Rectal smooth muscle tissue (tissue), 1 donor: Measurements from ENCODE around the gene ICAM4.

Source experiments
- H3K27ac ChIP-seq: one replicate; pipeline ENCODE4 v1.7.0; 2013; ENCODE audit warnings: low read depth, low read length, inconsistent platforms
- H3K27me3 ChIP-seq: one replicate; pipeline ENCODE4 v1.7.0; 2013; ENCODE audit warnings: low read length; ENCODE audit not compliant: control insufficient read depth, insufficient read depth
- H3K36me3 ChIP-seq: one replicate; pipeline ENCODE4 v1.7.0; 2013; ENCODE audit warnings: low read length; ENCODE audit not compliant: control insufficient read depth, insufficient read depth
- H3K4me1 ChIP-seq: one replicate; pipeline ENCODE4 v1.7.0; 2013; ENCODE audit warnings: low read length; ENCODE audit not compliant: control insufficient read depth, insufficient read depth
- H3K4me3 ChIP-seq: one replicate; pipeline ENCODE4 v1.7.0; 2013; ENCODE audit warnings: low read length
- H3K9ac ChIP-seq: one replicate; pipeline ENCODE4 v1.7.0; 2013; ENCODE audit warnings: low read length

The ICAM4 gene

DNA sequence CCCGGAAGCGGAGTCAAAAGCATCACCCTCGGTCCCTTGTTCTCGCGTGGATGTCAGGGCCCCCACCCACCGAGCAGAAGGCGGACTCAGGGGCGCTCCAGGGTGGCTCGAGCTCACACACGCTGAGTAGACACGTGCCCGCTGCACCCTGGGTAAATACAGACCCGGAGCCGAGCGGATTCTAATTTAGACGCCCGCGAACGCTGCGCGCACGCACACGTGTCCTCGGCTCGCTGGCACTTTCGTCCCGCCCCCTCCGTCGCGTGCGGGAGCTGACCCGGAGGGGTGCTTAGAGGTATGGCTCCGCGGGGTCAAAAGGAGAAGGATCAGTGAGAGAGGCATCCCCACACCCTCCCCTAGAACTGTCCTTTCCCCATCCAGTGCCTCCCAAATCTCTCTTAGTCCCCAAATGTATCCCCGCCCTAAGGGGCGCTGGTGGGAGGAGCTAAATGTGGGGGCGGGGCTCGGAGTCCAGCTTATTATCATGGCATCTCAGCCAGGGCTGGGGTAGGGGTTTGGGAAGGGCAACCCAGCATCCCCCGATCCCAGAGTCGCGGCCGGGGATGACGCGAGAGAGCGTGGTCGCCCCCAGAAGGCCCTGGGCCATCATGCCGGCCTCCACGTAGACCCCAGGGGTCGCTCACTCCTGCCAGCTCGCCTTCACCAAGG is 2.5 kb downstream of the ICAM4 start:
- no peak overlapping the region for H3K27ac ChIP-seq
- peaks cover 57% of the 10 kb centered on the region for H3K27me3 ChIP-seq
- peaks cover 3% of the 10 kb centered on the region for H3K36me3 ChIP-seq
- H3K4me3 ChIP-seq, result peak overlapping the region; percentile 62
- H3K4me1 ChIP-seq, result peaks cover 13% of the 10 kb centered on the region
- H3K9ac ChIP-seq, result no peak overlapping the region

- H3K9ac ChIP-seq, result no peak within 1 kb of the TSS
- H3K36me3 ChIP-seq, result peaks cover 3% of the 10 kb centered on the region
- no peak within 1 kb of the TSS for H3K27ac ChIP-seq
- peaks cover 13% of the 10 kb centered on the region for H3K4me1 ChIP-seq
- peak within 1 kb of the TSS; percentile 62 for H3K4me3 ChIP-seq
- peaks cover 62% of the 10 kb centered on the region for H3K27me3 ChIP-seq
These were observed 3.1 kb downstream of the ICAM4 start, which contains the start of gene ICAM5 for GRCh38 chr19:10289836-10290356. TSS of gene ICAM5 (plus strand) at chr19:10289952. CDS start at chr19:10290044, 92 bp downstream.

DNA sequence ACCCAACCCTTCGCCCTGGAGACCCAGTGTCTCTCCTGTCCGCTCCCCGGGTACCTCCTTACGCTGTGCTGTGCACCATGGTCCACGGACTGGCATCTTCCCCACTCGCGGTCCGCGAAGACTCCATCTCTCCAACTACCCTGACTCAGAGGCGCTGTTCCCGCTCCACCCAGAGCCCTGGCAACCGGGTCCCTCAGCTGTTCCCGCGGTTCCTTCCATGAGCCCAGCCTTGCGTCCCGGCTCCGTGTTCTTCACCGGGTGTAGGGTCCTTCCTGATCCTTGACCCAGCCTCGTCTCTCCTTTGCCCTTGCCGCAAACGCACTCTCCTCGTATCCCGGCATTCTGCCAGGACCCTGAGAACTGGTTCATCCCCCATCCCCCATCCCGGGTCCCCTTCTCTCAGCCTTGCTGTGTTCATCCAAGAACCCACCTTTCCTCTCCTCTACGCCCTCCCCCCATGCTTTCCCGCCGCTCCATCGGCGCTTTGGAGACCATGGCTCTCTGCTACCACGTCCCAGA is 3.7 kb downstream of the ICAM4 start:
- Histone ChIP-seq H3K4me3 (peak overlapping the region; percentile 56), H3K9ac (no peak overlapping the region), H3K27ac (no peak overlapping the region), H3K36me3 (no peaks in the 10 kb centered on the region), H3K27me3 (peaks cover 65% of the 10 kb centered on the region), H3K4me1 (peaks cover 13% of the 10 kb centered on the region)

GRCh38 chr19:10290876-10291553 is 4.3 kb downstream of the ICAM4 start:
- Histone ChIP-seq H3K27ac (no peak overlapping the region), H3K27me3 (peaks cover 68% of the 10 kb centered on the region), H3K9ac (no peak overlapping the region), H3K4me1 (peaks cover 13% of the 10 kb centered on the region), H3K36me3 (no peaks in the 10 kb centered on the region), H3K4me3 (peak overlapping the region; percentile 56)

DNA sequence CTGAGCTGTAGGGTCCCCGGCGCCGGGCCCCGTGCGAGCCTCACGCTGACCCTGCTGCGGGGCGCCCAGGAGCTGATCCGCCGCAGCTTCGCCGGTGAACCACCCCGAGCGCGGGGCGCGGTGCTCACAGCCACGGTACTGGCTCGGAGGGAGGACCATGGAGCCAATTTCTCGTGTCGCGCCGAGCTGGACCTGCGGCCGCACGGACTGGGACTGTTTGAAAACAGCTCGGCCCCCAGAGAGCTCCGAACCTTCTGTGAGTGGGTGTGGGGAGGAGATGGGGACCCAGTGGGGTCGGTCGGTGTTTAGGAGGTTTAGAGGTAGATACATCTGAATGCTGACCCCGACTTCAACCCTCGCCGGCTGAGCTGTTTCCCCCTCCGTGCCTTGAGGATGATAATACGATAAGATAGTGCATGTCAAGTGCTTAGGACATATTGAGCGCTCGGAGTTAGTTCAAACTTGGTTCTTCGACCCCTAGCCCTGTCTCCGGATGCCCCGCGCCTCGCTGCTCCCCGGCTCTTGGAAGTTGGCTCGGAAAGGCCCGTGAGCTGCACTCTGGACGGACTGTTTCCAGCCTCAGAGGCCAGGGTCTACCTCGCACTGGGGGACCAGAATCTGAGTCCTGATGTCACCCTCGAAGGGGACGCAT is 4.9 kb downstream of the ICAM4 start:
- Histone ChIP-seq H3K27ac (no peak overlapping the region), H3K36me3 (no peaks in the 10 kb centered on the region), H3K4me1 (peaks cover 13% of the 10 kb centered on the region), H3K27me3 (peaks cover 73% of the 10 kb centered on the region), H3K9ac (no peak overlapping the region), H3K4me3 (peak overlapping the region; percentile 56)

DNA sequence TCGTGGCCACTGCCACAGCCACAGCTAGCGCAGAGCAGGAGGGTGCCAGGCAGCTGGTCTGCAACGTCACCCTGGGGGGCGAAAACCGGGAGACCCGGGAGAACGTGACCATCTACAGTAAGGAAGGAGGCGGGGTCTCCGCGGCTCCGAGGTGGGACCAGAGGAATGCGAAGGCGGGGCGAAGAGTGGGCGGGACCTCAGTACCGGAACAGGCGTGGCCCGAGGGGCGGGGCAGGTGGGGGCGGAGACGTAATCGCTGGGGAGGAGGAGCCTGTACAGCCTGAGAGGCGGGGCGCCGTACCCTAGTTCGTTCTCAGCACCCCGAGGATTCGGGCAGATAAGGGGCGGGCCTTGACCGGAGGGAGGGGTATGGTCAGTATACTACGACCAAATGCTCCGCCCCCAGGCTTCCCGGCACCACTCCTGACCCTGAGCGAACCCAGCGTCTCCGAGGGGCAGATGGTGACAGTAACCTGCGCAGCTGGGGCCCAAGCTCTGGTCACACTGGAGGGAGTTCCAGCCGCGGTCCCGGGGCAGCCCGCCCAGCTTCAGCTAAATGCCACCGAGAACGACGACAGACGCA is 5.5 kb downstream of the ICAM4 start:
- Histone ChIP-seq H3K27me3 (peaks cover 75% of the 10 kb centered on the region), H3K27ac (no peak overlapping the region), H3K4me1 (peaks cover 13% of the 10 kb centered on the region), H3K4me3 (peak overlapping the region; percentile 56), H3K9ac (no peak overlapping the region), H3K36me3 (no peaks in the 10 kb centered on the region)

GRCh38 chr19:10292789-10293636 is 6.3 kb downstream of the ICAM4 start:
- no peak overlapping the region for H3K27ac ChIP-seq
- no peak overlapping the region for H3K9ac ChIP-seq
- peak overlapping the region; percentile 56 for H3K4me3 ChIP-seq

DNA sequence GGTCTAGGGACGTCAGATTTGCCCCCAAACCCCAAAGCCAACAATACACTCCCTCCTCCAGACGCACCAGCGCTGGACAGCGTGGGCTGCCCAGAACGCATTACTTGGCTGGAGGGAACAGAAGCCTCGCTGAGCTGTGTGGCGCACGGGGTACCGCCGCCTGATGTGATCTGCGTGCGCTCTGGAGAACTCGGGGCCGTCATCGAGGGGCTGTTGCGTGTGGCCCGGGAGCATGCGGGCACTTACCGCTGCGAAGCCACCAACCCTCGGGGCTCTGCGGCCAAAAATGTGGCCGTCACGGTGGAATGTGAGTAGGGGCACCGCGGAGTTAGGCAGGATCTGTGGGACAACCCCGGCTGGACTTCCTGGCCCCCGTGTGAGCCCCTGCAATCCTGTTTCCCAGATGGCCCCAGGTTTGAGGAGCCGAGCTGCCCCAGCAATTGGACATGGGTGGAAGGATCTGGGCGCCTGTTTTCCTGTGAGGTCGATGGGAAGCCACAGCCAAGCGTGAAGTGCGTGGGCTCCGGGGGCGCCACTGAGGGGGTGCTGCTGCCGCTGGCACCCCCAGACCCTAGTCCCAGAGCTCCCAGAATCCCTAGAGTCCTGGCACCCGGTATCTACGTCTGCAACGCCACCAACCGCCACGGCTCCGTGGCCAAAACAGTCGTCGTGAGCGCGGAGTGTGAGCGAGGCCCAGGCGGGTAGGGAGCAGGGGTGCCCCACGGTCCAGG is 7.0 kb downstream of the ICAM4 start:
- Histone ChIP-seq H3K27ac (no peak overlapping the region), H3K4me1 (peaks cover 13% of the 10 kb centered on the region), H3K36me3 (no peaks in the 10 kb centered on the region), H3K27me3 (peaks cover 63% of the 10 kb centered on the region), H3K9ac (no peak overlapping the region), H3K4me3 (no peak overlapping the region)

More at GRCh38 chr19:10292789-10293636, 6.3 kb downstream of the ICAM4 start:
- H3K4me1 ChIP-seq, result peaks cover 13% of the 10 kb centered on the region
- H3K36me3 ChIP-seq, result no peaks in the 10 kb centered on the region
- H3K27me3 ChIP-seq, result peaks cover 71% of the 10 kb centered on the region

GRCh38 chr19:10294368-10294697 is 7.6 kb downstream of the ICAM4 start:
- H3K9ac ChIP-seq, result no peak overlapping the region
- no peaks in the 10 kb centered on the region for H3K36me3 ChIP-seq
- peaks cover 58% of the 10 kb centered on the region for H3K27me3 ChIP-seq
- H3K27ac ChIP-seq, result no peak overlapping the region
- H3K4me3 ChIP-seq, result no peak overlapping the region
- peaks cover 11% of the 10 kb centered on the region for H3K4me1 ChIP-seq

DNA sequence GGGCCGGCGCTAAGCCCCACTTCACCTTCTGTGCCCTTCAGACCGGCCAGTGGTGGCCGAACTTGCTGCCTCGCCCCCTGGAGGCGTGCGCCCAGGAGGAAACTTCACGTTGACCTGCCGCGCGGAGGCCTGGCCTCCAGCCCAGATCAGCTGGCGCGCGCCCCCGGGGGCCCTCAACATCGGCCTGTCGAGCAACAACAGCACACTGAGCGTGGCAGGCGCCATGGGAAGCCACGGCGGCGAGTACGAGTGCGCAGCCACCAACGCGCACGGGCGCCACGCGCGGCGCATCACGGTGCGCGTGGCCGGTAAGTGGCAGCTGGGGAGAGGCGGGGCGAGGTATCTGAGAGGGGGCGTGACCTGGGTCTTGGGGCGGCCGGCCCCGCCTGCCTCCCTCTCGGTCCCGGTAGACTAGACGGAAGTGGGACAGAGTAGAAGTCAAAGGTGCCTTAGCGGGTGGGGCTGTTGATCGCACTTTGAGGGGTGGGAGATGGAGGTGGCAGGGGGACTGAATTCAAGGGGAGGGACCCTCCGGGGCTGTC is 8.6 kb downstream of the ICAM4 start:
- no peak overlapping the region for H3K27ac ChIP-seq
- H3K9ac ChIP-seq, result no peak overlapping the region
- H3K4me3 ChIP-seq, result peak overlapping the region; percentile 7
- H3K36me3 ChIP-seq, result no peaks in the 10 kb centered on the region
- H3K4me1 ChIP-seq, result peaks cover 11% of the 10 kb centered on the region
- H3K27me3 ChIP-seq, result peaks cover 55% of the 10 kb centered on the region
